H9 (cell line): ENCODE results near the gene HS3ST4. TPM values are rescaled to one million over a fixed set of nuclear protein-coding genes. Genes with fewer than 3 reads are reported as not detected.

Experiments used
- DNase-seq: peaks from one replicate; pipeline ENCODE4 v3.0.0-alpha.2; 2017
- H2AFZ ChIP-seq: one replicate; pipeline ENCODE4 v1.6.1; 2013; ENCODE audit warnings: mild to moderate bottlenecking, low read length, control low read depth, moderate library complexity
- H2AK5ac ChIP-seq: 2 replicates; pipeline ENCODE4 v1.6.1; 2013; ENCODE audit warnings: low read length, control low read depth, mixed read lengths; ENCODE audit not compliant: insufficient read length
- H2BK120ac ChIP-seq: one replicate; pipeline ENCODE4 v1.6.1; 2013; ENCODE audit warnings: low read depth, mild to moderate bottlenecking, low read length, control low read depth, inconsistent platforms; ENCODE audit not compliant: poor library complexity, severe bottlenecking
- H2BK12ac ChIP-seq: 2 replicates; pipeline ENCODE4 v1.6.1; 2013; ENCODE audit warnings: low read length, control low read depth, mixed read lengths, low read depth; ENCODE audit not compliant: insufficient read length
- H2BK15ac ChIP-seq: 2 replicates; pipeline ENCODE4 v1.6.1; 2013; ENCODE audit warnings: low read depth, low read length, control low read depth
- H2BK20ac ChIP-seq: one replicate; pipeline ENCODE4 v1.6.1; 2013; ENCODE audit warnings: low read depth, mild to moderate bottlenecking, low read length, control low read depth, inconsistent platforms; ENCODE audit not compliant: poor library complexity, severe bottlenecking
- H2BK5ac ChIP-seq: 2 replicates; pipeline ENCODE4 v1.6.1; 2013; ENCODE audit warnings: low read length, control low read depth, mixed read lengths; ENCODE audit not compliant: insufficient read length
- H3K14ac ChIP-seq: 2 replicates; pipeline ENCODE4 v1.6.1; 2013; ENCODE audit warnings: low read length, control low read depth; ENCODE audit not compliant: insufficient read depth
- H3K18ac ChIP-seq: 2 replicates; pipeline ENCODE4 v1.6.1; 2013; ENCODE audit warnings: low read depth, mild to moderate bottlenecking, mixed read lengths, low read length, control low read depth; ENCODE audit not compliant: insufficient read length
- H3K23ac ChIP-seq: 2 replicates; pipeline ENCODE4 v1.6.1; 2013; ENCODE audit warnings: low read length, control low read depth, mixed read lengths, low read depth; ENCODE audit not compliant: insufficient read length
- H3K23me2 ChIP-seq: 2 replicates; pipeline ENCODE4 v1.6.1; 2013; ENCODE audit warnings: low read depth, mild to moderate bottlenecking, mixed read lengths, low read length, control low read depth; ENCODE audit not compliant: insufficient read length, poor library complexity, severe bottlenecking
- H3K27ac ChIP-seq: 2 replicates; pipeline ENCODE4 v1.5.1; 2013; ENCODE audit warnings: low read length, control low read depth, mixed read lengths, low read depth; ENCODE audit not compliant: insufficient read length
- H3K27me3 ChIP-seq: 2 replicates; pipeline ENCODE4 v1.6.1; 2013; ENCODE audit warnings: low read length, control low read depth, inconsistent platforms; ENCODE audit not compliant: insufficient read depth
- H3K4ac ChIP-seq: 2 replicates; pipeline ENCODE4 v1.6.1; 2013; ENCODE audit warnings: low read depth, mild to moderate bottlenecking, control low read depth, inconsistent platforms, low read length, moderate library complexity
- H3K4me1 ChIP-seq: 2 replicates; pipeline ENCODE4 v1.6.1; 2013; ENCODE audit warnings: low read length, control low read depth, inconsistent platforms; ENCODE audit not compliant: insufficient read depth
- H3K4me2 ChIP-seq: 2 replicates; pipeline ENCODE4 v1.6.1; 2013; ENCODE audit warnings: low read length, control low read depth, mixed read lengths; ENCODE audit not compliant: insufficient read length, insufficient read depth
- H3K56ac ChIP-seq: 2 replicates; pipeline ENCODE4 v1.6.1; 2013; ENCODE audit warnings: low read depth, mild to moderate bottlenecking, mixed read lengths, low read length, control low read depth; ENCODE audit not compliant: insufficient read length
- H3K79me1 ChIP-seq: 2 replicates; pipeline ENCODE4 v1.6.1; 2013; ENCODE audit warnings: low read depth, mild to moderate bottlenecking, moderate library complexity, low read length, control low read depth, inconsistent platforms; ENCODE audit not compliant: insufficient read depth, poor library complexity, severe bottlenecking
- H3K79me2 ChIP-seq: 2 replicates; pipeline ENCODE4 v1.6.1; 2013; ENCODE audit warnings: low read length, control low read depth, inconsistent platforms; ENCODE audit not compliant: insufficient read depth
- H3K9ac ChIP-seq: 2 replicates; pipeline ENCODE4 v1.6.1; 2013; ENCODE audit warnings: low read length, control low read depth, mixed read lengths; ENCODE audit not compliant: insufficient read length; ENCODE audit errors: extremely low read depth
- H3K9me3 ChIP-seq: one replicate; pipeline ENCODE4 v1.6.1; 2013; ENCODE audit warnings: low read depth, low read length, inconsistent platforms; ENCODE audit not compliant: control insufficient read depth
- H3T11ph ChIP-seq: one replicate; pipeline ENCODE4 v1.6.1; 2013; ENCODE audit warnings: mild to moderate bottlenecking, low read length, control low read depth, inconsistent platforms
- H4K20me1 ChIP-seq: one replicate; pipeline ENCODE4 v1.6.1; 2013; ENCODE audit not compliant: control insufficient read depth, insufficient read length, insufficient read depth
- H4K5ac ChIP-seq: 2 replicates; pipeline ENCODE4 v1.6.1; 2013; ENCODE audit warnings: low read depth, mild to moderate bottlenecking, mixed read lengths, low read length, control low read depth; ENCODE audit not compliant: insufficient read length
- H4K8ac ChIP-seq: replicated peaks from 2 replicates; pipeline ENCODE4 v1.6.1; 2013; ENCODE audit warnings: low read length, control low read depth, mixed read lengths, low read depth; ENCODE audit not compliant: insufficient read length
- H4K91ac ChIP-seq: 2 replicates; pipeline ENCODE4 v1.6.1; 2013; ENCODE audit warnings: low read depth, mild to moderate bottlenecking, moderate library complexity, mixed read lengths, low read length, control low read depth; ENCODE audit not compliant: insufficient read length
- H3K27ac Mint-ChIP-seq, 3 experiments: 2 replicates in 2 of 3; 3 replicates in 1 of 3; pipeline ENCODE4 v1.8.0; 2020 to 2021; ENCODE audit warnings: mixed read lengths in 3 of 3, mild to moderate bottlenecking in 1 of 3, moderate library complexity in 1 of 3
- H3K27me3 Mint-ChIP-seq: 2 replicates; pipeline ENCODE4 v1.8.0; 2021; ENCODE audit warnings: low read depth, mild to moderate bottlenecking, moderate library complexity, mixed read lengths
- H3K36me3 Mint-ChIP-seq, 3 experiments: 2 replicates in 2 of 3; 3 replicates in 1 of 3; pipeline ENCODE4 v1.8.0; 2020 to 2021; ENCODE audit warnings: low read depth in 3 of 3, mixed read lengths in 3 of 3; ENCODE audit not compliant: insufficient read depth in 1 of 3
- H3K4me1 Mint-ChIP-seq, 2 experiments: 2 replicates each; pipeline ENCODE4 v1.8.0; 2020; ENCODE audit warnings: mixed read lengths in 2 of 2
- H3K4me3 Mint-ChIP-seq, 2 experiments: 2 replicates in 1 of 2; 3 replicates in 1 of 2; pipeline ENCODE4 v1.8.0; 2020 to 2021; ENCODE audit warnings: mild to moderate bottlenecking in 2 of 2, mixed read lengths in 2 of 2, moderate library complexity in 1 of 2
- H3K9me3 Mint-ChIP-seq, 2 experiments: 2 replicates in 1 of 2; 3 replicates in 1 of 2; pipeline ENCODE4 v1.8.0; 2020; ENCODE audit warnings: mild to moderate bottlenecking in 2 of 2, mixed read lengths in 2 of 2, moderate library complexity in 1 of 2
- WGBS: extraction: QIAGEN DNeasy Blood & Tissue Kit; methylation state at CpG from one replicate; pipeline ENCODE4 v1.1.7; 2013; ENCODE audit warnings: missing lambda C conversion rate, low lambda C conversion rate, mixed read lengths; ENCODE audit not compliant: insufficient read length; ENCODE audit errors: extremely low coverage; 5-methylcytosine and 5-hydroxymethylcytosine counted together
- total RNA-seq: library from RNA; stranded (reverse); gene quantifications from 2 replicates; pipeline ENCODE4 v1.2.1, GENCODE V29; 2021
- TF ChIP-seq, protein P1 (sequence below): fragments of 200-600 bp; sonication (generic); conservative IDR thresholded peaks from 3 replicates; pipeline ENCODE4 v1.8.0; 2021; ENCODE audit warnings: antibody characterized with exemption, mild to moderate bottlenecking

Gene HS3ST4
- total RNA-seq, 1 experiment from 2014 or later, result 1.7 TPM

- Mint-ChIP-seq H3K4me3 (no peak overlapping the region), H3K27ac (no peak overlapping the region), H3K4me1 (peaks cover 19 to 20% of the 10 kb centered on the region in 2 experiments), H3K36me3 (peaks cover 0 to 9% (median 6%) of the 10 kb centered on the region in 3 experiments; a peak in 5 of 7 replicates), H3K9me3 (peaks cover 11 to 13% of the 10 kb centered on the region in 2 experiments), H3K27me3 (peaks cover 8% of the 10 kb centered on the region; the same call in 1 of the 2 replicates)
- H4K20me1 ChIP-seq, result no peaks in the 10 kb centered on the region
- no peak overlapping the region for H2BK5ac ChIP-seq
- H3T11ph ChIP-seq, result no peak overlapping the region
- H3K23me2 ChIP-seq, result no peaks in the 10 kb centered on the region
- no peak overlapping the region for H2BK12ac ChIP-seq
- no peak overlapping the region for H4K91ac ChIP-seq
- no peak overlapping the region for H2BK120ac ChIP-seq
- no peaks in the 10 kb centered on the region for H3K79me2 ChIP-seq
- DNase-seq, result no peak
- H3K9me3 ChIP-seq, result no peaks in the 10 kb centered on the region
- no peak overlapping the region for H3K56ac ChIP-seq
- H3K4me1 ChIP-seq, result no peaks in the 10 kb centered on the region
- H3K4ac ChIP-seq, result no peak overlapping the region
- no peak overlapping the region for H3K27ac ChIP-seq
- H3K4me2 ChIP-seq, result no peak overlapping the region
- no peak overlapping the region for H4K5ac ChIP-seq
- no peak overlapping the region for H2AFZ ChIP-seq
- H3K27me3 ChIP-seq, result no peaks in the 10 kb centered on the region
- no peaks in the 10 kb centered on the region for H3K79me1 ChIP-seq
- H2AK5ac ChIP-seq, result no peak overlapping the region
- H4K8ac ChIP-seq, result no peak overlapping the region
- H3K23ac ChIP-seq, result no peak overlapping the region
- H3K9ac ChIP-seq, result no peak overlapping the region
- no peak overlapping the region for H2BK20ac ChIP-seq
- WGBS, result no CpG with 5 or more reads among the region's 1 CpG
- H3K18ac ChIP-seq, result no peak overlapping the region
- H2BK15ac ChIP-seq, result no peak overlapping the region
- TF ChIP-seq, protein P1, sequence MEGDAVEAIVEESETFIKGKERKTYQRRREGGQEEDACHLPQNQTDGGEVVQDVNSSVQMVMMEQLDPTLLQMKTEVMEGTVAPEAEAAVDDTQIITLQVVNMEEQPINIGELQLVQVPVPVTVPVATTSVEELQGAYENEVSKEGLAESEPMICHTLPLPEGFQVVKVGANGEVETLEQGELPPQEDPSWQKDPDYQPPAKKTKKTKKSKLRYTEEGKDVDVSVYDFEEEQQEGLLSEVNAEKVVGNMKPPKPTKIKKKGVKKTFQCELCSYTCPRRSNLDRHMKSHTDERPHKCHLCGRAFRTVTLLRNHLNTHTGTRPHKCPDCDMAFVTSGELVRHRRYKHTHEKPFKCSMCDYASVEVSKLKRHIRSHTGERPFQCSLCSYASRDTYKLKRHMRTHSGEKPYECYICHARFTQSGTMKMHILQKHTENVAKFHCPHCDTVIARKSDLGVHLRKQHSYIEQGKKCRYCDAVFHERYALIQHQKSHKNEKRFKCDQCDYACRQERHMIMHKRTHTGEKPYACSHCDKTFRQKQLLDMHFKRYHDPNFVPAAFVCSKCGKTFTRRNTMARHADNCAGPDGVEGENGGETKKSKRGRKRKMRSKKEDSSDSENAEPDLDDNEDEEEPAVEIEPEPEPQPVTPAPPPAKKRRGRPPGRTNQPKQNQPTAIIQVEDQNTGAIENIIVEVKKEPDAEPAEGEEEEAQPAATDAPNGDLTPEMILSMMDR, result no peak
- no peak overlapping the region for H3K14ac ChIP-seq
Measured at GRCh38 chr16:25834101-25834500, 142.3 kb downstream of the HS3ST4 start.
